ENCODE results near the gene TESPA1.

Gene TESPA1

GRCh38 chr12:54983536-54984101 is 943 bp downstream of the TESPA1 start:
- Histone ChIP-seq H3K27ac (ENCODE audit: poor library complexity, severe bottlenecking) (no peak overlapping the region), H3K4me1 (ENCODE audit: insufficient read depth, poor library complexity, severe bottlenecking) (no peaks in the 10 kb centered on the region)
- no peak for DNase-seq (ENCODE audit: low spot score)

GRCh38 chr12:54981796-54982195 is 2.8 kb downstream of the TESPA1 start:
- ATAC-seq (ENCODE audit: low read depth) (no peak), DNase-seq (ENCODE audit: low spot score) (no peak)
- no peak for TF ChIP-seq CTCF (IDR thresholded peaks at IDR 0.05; ENCODE audit: poor library complexity, severe bottlenecking)
- no peak overlapping the region for H3K4me3 ChIP-seq (ENCODE audit: severe bottlenecking)
- no peaks in the 10 kb centered on the region for H3K36me3 ChIP-seq (ENCODE audit: low read depth)
- H3K27me3 ChIP-seq (ENCODE audit: insufficient read depth, poor library complexity, severe bottlenecking): peaks cover 6% of the 10 kb centered on the region
- no peaks in the 10 kb centered on the region for H3K4me1 ChIP-seq (ENCODE audit: insufficient read depth, poor library complexity, severe bottlenecking)
- H3K9me3 ChIP-seq (ENCODE audit: severe bottlenecking): no peaks in the 10 kb centered on the region
- H3K27ac ChIP-seq (ENCODE audit: poor library complexity, severe bottlenecking): no peak overlapping the region

More at GRCh38 chr12:54983536-54984101, 943 bp downstream of the TESPA1 start:
- no peak for TF ChIP-seq CTCF (IDR thresholded peaks at IDR 0.05; ENCODE audit: poor library complexity, severe bottlenecking)
- ATAC-seq (ENCODE audit: low read depth): no peak
- no peaks in the 10 kb centered on the region for H3K9me3 ChIP-seq (ENCODE audit: severe bottlenecking)
- H3K27me3 ChIP-seq (ENCODE audit: insufficient read depth, poor library complexity, severe bottlenecking): peaks cover 9% of the 10 kb centered on the region
- H3K36me3 ChIP-seq (ENCODE audit: low read depth): no peaks in the 10 kb centered on the region
- no peak overlapping the region for H3K4me3 ChIP-seq (ENCODE audit: severe bottlenecking)

GRCh38 chr12:54980341-54980740 is 4.2 kb downstream of the TESPA1 start:
- no peak overlapping the region for H3K27ac ChIP-seq (ENCODE audit: poor library complexity, severe bottlenecking)
- H3K9me3 ChIP-seq (ENCODE audit: severe bottlenecking): no peaks in the 10 kb centered on the region
- H3K36me3 ChIP-seq (ENCODE audit: low read depth): no peaks in the 10 kb centered on the region
- DNase-seq (ENCODE audit: low spot score) (no peak), ATAC-seq (ENCODE audit: low read depth) (no peak)
- no peaks in the 10 kb centered on the region for H3K4me1 ChIP-seq (ENCODE audit: insufficient read depth, poor library complexity, severe bottlenecking)
- peaks cover 5% of the 10 kb centered on the region for H3K27me3 ChIP-seq (ENCODE audit: insufficient read depth, poor library complexity, severe bottlenecking)
- no peak for TF ChIP-seq CTCF (IDR thresholded peaks at IDR 0.05; ENCODE audit: poor library complexity, severe bottlenecking)
- H3K4me3 ChIP-seq (ENCODE audit: severe bottlenecking): no peak overlapping the region

GRCh38 chr12:54977857-54978256 is 6.7 kb downstream of the TESPA1 start:
- Histone ChIP-seq H3K4me1 (ENCODE audit: insufficient read depth, poor library complexity, severe bottlenecking) (no peaks in the 10 kb centered on the region), H3K36me3 (ENCODE audit: low read depth) (no peaks in the 10 kb centered on the region), H3K27me3 (ENCODE audit: insufficient read depth, poor library complexity, severe bottlenecking) (peaks cover 9% of the 10 kb centered on the region), H3K9me3 (ENCODE audit: severe bottlenecking) (no peaks in the 10 kb centered on the region), H3K4me3 (ENCODE audit: severe bottlenecking) (no peak overlapping the region), H3K27ac (ENCODE audit: poor library complexity, severe bottlenecking) (no peak overlapping the region)
- DNase-seq (ENCODE audit: low spot score) (no peak), ATAC-seq (ENCODE audit: low read depth) (no peak)
- no peak for TF ChIP-seq CTCF (IDR thresholded peaks at IDR 0.05; ENCODE audit: poor library complexity, severe bottlenecking)

- Histone ChIP-seq H3K9me3 (ENCODE audit: severe bottlenecking) (no peaks in the 10 kb centered on the region), H3K4me1 (ENCODE audit: insufficient read depth, poor library complexity, severe bottlenecking) (no peaks in the 10 kb centered on the region), H3K27ac (ENCODE audit: poor library complexity, severe bottlenecking) (no peak overlapping the region), H3K4me3 (ENCODE audit: severe bottlenecking) (no peak overlapping the region), H3K27me3 (ENCODE audit: insufficient read depth, poor library complexity, severe bottlenecking) (peaks cover 9% of the 10 kb centered on the region), H3K36me3 (ENCODE audit: low read depth) (no peaks in the 10 kb centered on the region)
- TF ChIP-seq CTCF (IDR thresholded peaks at IDR 0.05; ENCODE audit: poor library complexity, severe bottlenecking): no peak
- DNase-seq (ENCODE audit: low spot score) (no peak), ATAC-seq (ENCODE audit: low read depth) (peak; percentile 48; the same call in 1 of the 3 replicates)
Observed at GRCh38 chr12:54977155-54977554, 7.4 kb downstream of the TESPA1 start.
